Measurements from ENCODE around the gene CEP104.

DNA sequence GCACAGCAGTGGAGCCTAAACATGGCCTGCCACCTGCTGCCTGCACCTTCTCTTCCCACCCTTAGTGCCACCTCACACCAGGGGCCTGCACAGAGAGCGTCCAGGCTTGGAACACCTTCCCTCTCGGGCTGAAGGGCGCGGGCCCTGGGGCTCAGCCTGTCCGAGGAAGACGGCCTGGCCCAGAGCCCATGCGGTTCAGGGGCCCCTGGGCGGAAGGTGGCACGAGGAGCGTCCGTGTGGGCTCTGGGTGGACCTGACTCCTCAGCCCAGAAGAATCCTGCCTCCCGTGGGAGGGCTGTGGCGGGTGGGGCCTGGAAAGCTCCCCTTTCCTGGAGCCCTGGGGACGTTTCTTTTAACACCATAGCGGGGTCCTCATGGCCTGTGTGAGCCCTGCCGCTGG lies 19.7 kb upstream of the CEP104 start:
- TF ChIP-seq CTCF (IDR thresholded peaks at IDR 0.05) (no peak), POLR2A (IDR thresholded peaks at IDR 0.05) (no peak)
